Right atrium auricular region (tissue), 2 donors: ENCODE results near the gene DGKD. TPM values are rescaled to one million over a fixed set of nuclear protein-coding genes. Genes with fewer than 3 reads are reported as not detected.

ENCODE experiments used
- DNase-seq: peaks from one replicate; pipeline ENCODE4 v3.0.0-alpha.2; 2019; ENCODE audit warnings: low spot score
- H3K27ac ChIP-seq, 2 donors: fragments of 200-600 bp; sonication (generic); 1 replicate in 1 of 2; 2 replicates in 1 of 2; pipeline ENCODE4 v1.5.1; 2016 to 2019
- H3K27me3 ChIP-seq, 2 donors: fragments of 200-600 bp; sonication (generic); one replicate each; pipeline versions ENCODE4 v1.5.1 to v1.6.0; 2017 to 2019
- H3K36me3 ChIP-seq: fragments of 200-600 bp; sonication (generic); one replicate; pipeline ENCODE4 v1.5.1; 2016
- H3K4me1 ChIP-seq, 2 donors: fragments of 200-600 bp; sonication (generic); one replicate each; pipeline versions ENCODE4 v1.5.1 to v1.6.0; 2017 to 2019
- H3K4me3 ChIP-seq, 2 donors: fragments of 200-600 bp; sonication (generic); 1 replicate in 1 of 2; 2 replicates in 1 of 2; pipeline ENCODE4 v1.5.1; 2017 to 2019; ENCODE audit warnings: mild to moderate bottlenecking in 1 of 2, moderate library complexity in 1 of 2
- H3K9me3 ChIP-seq, 2 donors: fragments of 200-600 bp; sonication (generic); one replicate each; pipeline ENCODE4 v1.5.1; 2019
- total RNA-seq, 2 donors: library from RNA; depleted of rRNA; stranded (reverse); fragments of >200 nt; gene quantifications; one replicate each; pipeline ENCODE4 v1.1.0, GENCODE V29; 2016
- TF ChIP-seq, protein P1 (sequence below), 2 donors: fragments of 200-600 bp; sonication (generic); IDR thresholded peaks; one replicate each; pipeline ENCODE4 v1.5.1; 2019; ENCODE audit warnings: antibody characterized with exemption in 2 of 2

DGKD gene
- total RNA-seq, 2 donors from 2014 or later: 18.4 to 40.1 TPM

DNA sequence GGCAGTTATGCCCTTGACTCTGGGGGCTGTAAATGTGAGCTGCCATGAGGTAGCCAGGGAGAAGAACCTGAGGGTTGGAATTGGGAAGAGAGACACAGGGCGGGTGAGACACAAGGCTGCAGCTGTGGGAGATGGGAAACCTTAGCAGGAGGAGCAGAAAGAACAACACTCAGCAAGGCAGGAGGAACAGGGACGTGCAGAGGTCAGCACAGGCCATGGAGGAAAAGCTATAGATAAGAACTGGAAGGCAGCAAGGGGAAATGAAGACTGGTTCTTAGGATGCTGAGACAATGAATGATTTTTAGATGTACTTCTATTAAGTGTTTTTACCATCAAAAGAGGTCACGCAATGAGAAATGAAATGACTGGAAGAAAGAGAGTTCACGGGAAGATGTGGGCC, 132.1 kb downstream of the DGKD start:
- H3K4me1 ChIP-seq: peaks cover 0 to 13% of the 10 kb centered on the region in 2 donors

GRCh38 chr2:233486778-233487552, 132.7 kb downstream of the DGKD start:
- Histone ChIP-seq H3K9me3 (no peaks in the 10 kb centered on the region), H3K27me3 (no peaks in the 10 kb centered on the region), H3K4me1 (peaks cover 0 to 13% of the 10 kb centered on the region in 2 donors), H3K4me3 (no peak overlapping the region), H3K27ac (no peak overlapping the region), H3K36me3 (peaks cover 71% of the 10 kb centered on the region)
- no peak for DNase-seq
- TF ChIP-seq, protein P1, sequence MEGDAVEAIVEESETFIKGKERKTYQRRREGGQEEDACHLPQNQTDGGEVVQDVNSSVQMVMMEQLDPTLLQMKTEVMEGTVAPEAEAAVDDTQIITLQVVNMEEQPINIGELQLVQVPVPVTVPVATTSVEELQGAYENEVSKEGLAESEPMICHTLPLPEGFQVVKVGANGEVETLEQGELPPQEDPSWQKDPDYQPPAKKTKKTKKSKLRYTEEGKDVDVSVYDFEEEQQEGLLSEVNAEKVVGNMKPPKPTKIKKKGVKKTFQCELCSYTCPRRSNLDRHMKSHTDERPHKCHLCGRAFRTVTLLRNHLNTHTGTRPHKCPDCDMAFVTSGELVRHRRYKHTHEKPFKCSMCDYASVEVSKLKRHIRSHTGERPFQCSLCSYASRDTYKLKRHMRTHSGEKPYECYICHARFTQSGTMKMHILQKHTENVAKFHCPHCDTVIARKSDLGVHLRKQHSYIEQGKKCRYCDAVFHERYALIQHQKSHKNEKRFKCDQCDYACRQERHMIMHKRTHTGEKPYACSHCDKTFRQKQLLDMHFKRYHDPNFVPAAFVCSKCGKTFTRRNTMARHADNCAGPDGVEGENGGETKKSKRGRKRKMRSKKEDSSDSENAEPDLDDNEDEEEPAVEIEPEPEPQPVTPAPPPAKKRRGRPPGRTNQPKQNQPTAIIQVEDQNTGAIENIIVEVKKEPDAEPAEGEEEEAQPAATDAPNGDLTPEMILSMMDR (IDR thresholded peaks at IDR 0.05): no peak

More for the DNA sequence above, 132.1 kb downstream of the DGKD start:
- TF ChIP-seq, protein P1 (IDR thresholded peaks at IDR 0.05): no peak
- no peak overlapping the region for H3K27ac ChIP-seq
- H3K36me3 ChIP-seq: peaks cover 71% of the 10 kb centered on the region
- no peak for DNase-seq
- no peak overlapping the region for H3K4me3 ChIP-seq
- no peaks in the 10 kb centered on the region for H3K27me3 ChIP-seq
- H3K9me3 ChIP-seq: no peaks in the 10 kb centered on the region

- peaks cover 71% of the 10 kb centered on the region for H3K36me3 ChIP-seq
- H3K4me1 ChIP-seq: peaks cover 0 to 13% of the 10 kb centered on the region in 2 donors
- H3K27ac ChIP-seq: no peak overlapping the region
These were observed 133.6 kb downstream of the DGKD start for GRCh38 chr2:233487748-233488345.

DNA sequence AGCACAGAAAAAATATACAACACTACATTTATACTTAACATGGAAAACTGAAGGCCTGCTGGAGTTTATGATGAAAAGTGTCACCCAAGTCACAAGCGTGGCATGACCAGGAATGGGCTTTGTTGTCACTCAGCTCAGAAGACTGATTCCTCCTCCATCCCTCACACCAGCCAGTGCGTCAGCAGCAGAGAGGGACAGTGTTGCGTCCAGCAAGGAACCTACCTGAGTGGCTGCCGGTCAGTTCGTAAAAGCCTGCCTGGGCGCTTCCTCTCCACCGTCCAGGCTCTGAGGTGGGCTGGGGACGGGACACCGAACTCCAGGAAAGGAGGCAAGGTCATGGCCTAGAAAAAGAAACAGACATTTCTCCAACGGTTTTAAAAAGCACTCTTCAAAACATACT, 134.8 kb downstream of the DGKD start:
- Histone ChIP-seq H3K27me3 (no peaks in the 10 kb centered on the region), H3K36me3 (peaks cover 72% of the 10 kb centered on the region), H3K4me1 (peaks cover 0 to 13% of the 10 kb centered on the region in 2 donors), H3K9me3 (no peaks in the 10 kb centered on the region), H3K4me3 (no peak overlapping the region), H3K27ac (no peak overlapping the region)
- TF ChIP-seq, protein P1 (IDR thresholded peaks at IDR 0.05): no peak
- DNase-seq: no peak

More at GRCh38 chr2:233487748-233488345, 133.6 kb downstream of the DGKD start:
- Histone ChIP-seq H3K27me3 (no peaks in the 10 kb centered on the region), H3K9me3 (no peaks in the 10 kb centered on the region), H3K4me3 (no peak overlapping the region)
- no peak for DNase-seq
- TF ChIP-seq, protein P1 (IDR thresholded peaks at IDR 0.05): no peak

DNA sequence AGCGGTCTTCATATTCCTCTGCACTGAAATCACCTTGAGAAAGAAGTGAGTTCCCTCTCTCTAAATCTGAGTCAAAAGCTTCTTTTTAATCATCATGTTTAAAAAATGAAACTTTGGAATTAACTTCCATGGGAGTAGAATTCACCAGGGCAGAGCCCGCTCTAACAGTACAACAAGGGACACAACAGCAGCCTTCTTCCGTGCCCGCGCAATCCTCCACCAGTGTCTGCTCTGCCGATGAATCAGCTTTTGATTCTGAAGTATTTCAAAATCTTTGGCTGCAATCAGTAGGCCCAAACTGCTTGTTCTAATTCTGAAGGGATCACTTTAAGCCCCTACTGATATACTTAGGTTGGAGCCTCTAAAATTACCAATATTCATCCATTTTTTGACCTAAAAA, 135.4 kb downstream of the DGKD start:
- H3K4me3 ChIP-seq: no peak overlapping the region
- H3K4me1 ChIP-seq: peaks cover 0 to 13% of the 10 kb centered on the region in 2 donors
- no peak for DNase-seq
- no peak overlapping the region for H3K27ac ChIP-seq
- H3K36me3 ChIP-seq: peaks cover 66% of the 10 kb centered on the region
- TF ChIP-seq, protein P1 (IDR thresholded peaks at IDR 0.05): no peak
- no peaks in the 10 kb centered on the region for H3K27me3 ChIP-seq
- no peaks in the 10 kb centered on the region for H3K9me3 ChIP-seq
